ENCODE results near the gene SPOCD1.

Gene SPOCD1

GRCh38 chr1:31771891-31772668 lies 43.7 kb downstream of the SPOCD1 start:
- DNase-seq (ENCODE audit: low spot score) = peak; percentile 75

- no peak for DNase-seq (ENCODE audit: low spot score)
Measured at GRCh38 chr1:31769720-31770390, 46.0 kb downstream of the SPOCD1 start.

GRCh38 chr1:31768939-31769704 lies 46.7 kb downstream of the SPOCD1 start:
- no peak for DNase-seq (ENCODE audit: low spot score)

GRCh38 chr1:31768407-31768907 lies 47.4 kb downstream of the SPOCD1 start:
- no peak for DNase-seq (ENCODE audit: low spot score)

- no peak for DNase-seq (ENCODE audit: low spot score)
Measured at GRCh38 chr1:31767225-31767624, 48.6 kb downstream of the SPOCD1 start.

- no peak for DNase-seq (ENCODE audit: low spot score)
Measured at GRCh38 chr1:31765516-31765915, 50.3 kb downstream of the SPOCD1 start.

GRCh38 chr1:31765041-31765467 lies 50.8 kb downstream of the SPOCD1 start:
- DNase-seq (ENCODE audit: low spot score) = no peak

GRCh38 chr1:31764312-31765040 lies 51.3 kb downstream of the SPOCD1 start, which contains the start of gene ADGRB2:
Gene ADGRB2 (minus strand): TSS chr1:31764340. CDS start chr1:31757221, 7,119 bp downstream.
- DNase-seq (ENCODE audit: low spot score) = no peak

GRCh38 chr1:31763671-31764311 lies 52.0 kb downstream of the SPOCD1 start:
- DNase-seq (ENCODE audit: low spot score) = no peak

- DNase-seq (ENCODE audit: low spot score) = peak; percentile 63
Measured at GRCh38 chr1:31762726-31763670, 52.8 kb downstream of the SPOCD1 start.

GRCh38 chr1:31762323-31762722 lies 53.5 kb downstream of the SPOCD1 start:
- no peak for DNase-seq (ENCODE audit: low spot score)

- DNase-seq (ENCODE audit: low spot score) = no peak
Measured at GRCh38 chr1:31761883-31762282, 53.9 kb downstream of the SPOCD1 start.

GRCh38 chr1:31760471-31761470 lies 55.1 kb downstream of the SPOCD1 start:
- DNase-seq (ENCODE audit: low spot score) = peak; percentile 78

GRCh38 chr1:31759298-31760023 lies 56.4 kb downstream of the SPOCD1 start:
- no peak for DNase-seq (ENCODE audit: low spot score)

- DNase-seq (ENCODE audit: low spot score) = no peak
Measured at GRCh38 chr1:31758823-31759222, 57.0 kb downstream of the SPOCD1 start.

GRCh38 chr1:31757989-31758388 lies 57.8 kb downstream of the SPOCD1 start:
- DNase-seq (ENCODE audit: low spot score) = no peak

- no peak for DNase-seq (ENCODE audit: low spot score)
Measured at GRCh38 chr1:31757204-31757679, 58.6 kb downstream of the SPOCD1 start.

GRCh38 chr1:31756578-31756977 lies 59.2 kb downstream of the SPOCD1 start:
- DNase-seq (ENCODE audit: low spot score) = no peak

Measured in CD4-positive, alpha-beta T cell treated with Interleukin-2 at 100 ng/mL for 4 hours (primary cell).